A549 (cell line): ENCODE data around the gene CBLN4.

Experiments used
- JUNB ChIP-seq: fragments of >200 bp; sonication (Bioruptor Twin); formaldehyde crosslinking; IDR thresholded peaks from 2 replicates; pipeline ENCODE4 v1.6.1; 2016
- KDM1A ChIP-seq: fragments of 200-600 bp; sonication (generic); IDR thresholded peaks from 2 replicates; pipeline ENCODE4 v1.6.1; 2016; ENCODE audit warnings: low read depth, mild to moderate bottlenecking
- MAZ ChIP-seq: fragments of 150-350 bp; IDR thresholded peaks from 2 replicates; pipeline ENCODE4 v1.6.1; 2014; ENCODE audit warnings: antibody characterized with exemption, low read depth, low read length, borderline replicate concordance
- SMC3 ChIP-seq: fragments of >200 bp; sonication (Bioruptor Twin); formaldehyde crosslinking; IDR thresholded peaks from 3 replicates; pipeline ENCODE4 v1.6.1; 2018; ENCODE audit warnings: inconsistent platforms
- SREBF2 ChIP-seq: fragments of 450-650 bp; IDR thresholded peaks from 2 replicates; pipeline ENCODE4 v1.6.1; 2014; ENCODE audit warnings: mild to moderate bottlenecking, moderate library complexity
- TF ChIP-seq, protein P1 (sequence below): fragments of >200 bp; sonication (Bioruptor Twin); formaldehyde crosslinking; IDR thresholded peaks from 3 replicates; pipeline ENCODE4 v1.5.1; 2016
- TF ChIP-seq, protein P2 (sequence below): fragments of 200-600 bp; sonication (generic); IDR thresholded peaks from 2 replicates; pipeline ENCODE4 v1.6.1; 2016; ENCODE audit warnings: antibody characterized with exemption, mild to moderate bottlenecking, moderate library complexity

DNA sequence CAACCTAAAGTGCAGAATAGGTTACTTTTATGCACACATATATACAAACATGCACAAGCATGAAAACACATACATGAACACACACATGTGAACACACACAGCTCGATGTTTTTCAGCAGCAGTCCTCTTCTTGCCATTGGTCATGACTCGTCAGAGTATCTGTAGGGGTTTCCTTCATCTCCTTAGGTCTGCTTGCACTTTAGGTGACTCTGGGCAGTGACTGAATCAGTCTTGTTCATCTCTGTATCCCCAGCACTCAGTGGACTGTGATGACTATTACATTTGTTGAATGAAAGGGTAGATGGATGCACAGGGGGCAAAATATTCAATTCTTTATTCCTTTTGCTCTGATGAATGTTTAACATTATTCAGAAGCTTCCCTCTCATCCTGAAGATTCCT is 26.8 kb downstream of the CBLN4 start:
- TF ChIP-seq, protein P1, sequence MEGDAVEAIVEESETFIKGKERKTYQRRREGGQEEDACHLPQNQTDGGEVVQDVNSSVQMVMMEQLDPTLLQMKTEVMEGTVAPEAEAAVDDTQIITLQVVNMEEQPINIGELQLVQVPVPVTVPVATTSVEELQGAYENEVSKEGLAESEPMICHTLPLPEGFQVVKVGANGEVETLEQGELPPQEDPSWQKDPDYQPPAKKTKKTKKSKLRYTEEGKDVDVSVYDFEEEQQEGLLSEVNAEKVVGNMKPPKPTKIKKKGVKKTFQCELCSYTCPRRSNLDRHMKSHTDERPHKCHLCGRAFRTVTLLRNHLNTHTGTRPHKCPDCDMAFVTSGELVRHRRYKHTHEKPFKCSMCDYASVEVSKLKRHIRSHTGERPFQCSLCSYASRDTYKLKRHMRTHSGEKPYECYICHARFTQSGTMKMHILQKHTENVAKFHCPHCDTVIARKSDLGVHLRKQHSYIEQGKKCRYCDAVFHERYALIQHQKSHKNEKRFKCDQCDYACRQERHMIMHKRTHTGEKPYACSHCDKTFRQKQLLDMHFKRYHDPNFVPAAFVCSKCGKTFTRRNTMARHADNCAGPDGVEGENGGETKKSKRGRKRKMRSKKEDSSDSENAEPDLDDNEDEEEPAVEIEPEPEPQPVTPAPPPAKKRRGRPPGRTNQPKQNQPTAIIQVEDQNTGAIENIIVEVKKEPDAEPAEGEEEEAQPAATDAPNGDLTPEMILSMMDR = no peak
- TF ChIP-seq, protein P2, sequence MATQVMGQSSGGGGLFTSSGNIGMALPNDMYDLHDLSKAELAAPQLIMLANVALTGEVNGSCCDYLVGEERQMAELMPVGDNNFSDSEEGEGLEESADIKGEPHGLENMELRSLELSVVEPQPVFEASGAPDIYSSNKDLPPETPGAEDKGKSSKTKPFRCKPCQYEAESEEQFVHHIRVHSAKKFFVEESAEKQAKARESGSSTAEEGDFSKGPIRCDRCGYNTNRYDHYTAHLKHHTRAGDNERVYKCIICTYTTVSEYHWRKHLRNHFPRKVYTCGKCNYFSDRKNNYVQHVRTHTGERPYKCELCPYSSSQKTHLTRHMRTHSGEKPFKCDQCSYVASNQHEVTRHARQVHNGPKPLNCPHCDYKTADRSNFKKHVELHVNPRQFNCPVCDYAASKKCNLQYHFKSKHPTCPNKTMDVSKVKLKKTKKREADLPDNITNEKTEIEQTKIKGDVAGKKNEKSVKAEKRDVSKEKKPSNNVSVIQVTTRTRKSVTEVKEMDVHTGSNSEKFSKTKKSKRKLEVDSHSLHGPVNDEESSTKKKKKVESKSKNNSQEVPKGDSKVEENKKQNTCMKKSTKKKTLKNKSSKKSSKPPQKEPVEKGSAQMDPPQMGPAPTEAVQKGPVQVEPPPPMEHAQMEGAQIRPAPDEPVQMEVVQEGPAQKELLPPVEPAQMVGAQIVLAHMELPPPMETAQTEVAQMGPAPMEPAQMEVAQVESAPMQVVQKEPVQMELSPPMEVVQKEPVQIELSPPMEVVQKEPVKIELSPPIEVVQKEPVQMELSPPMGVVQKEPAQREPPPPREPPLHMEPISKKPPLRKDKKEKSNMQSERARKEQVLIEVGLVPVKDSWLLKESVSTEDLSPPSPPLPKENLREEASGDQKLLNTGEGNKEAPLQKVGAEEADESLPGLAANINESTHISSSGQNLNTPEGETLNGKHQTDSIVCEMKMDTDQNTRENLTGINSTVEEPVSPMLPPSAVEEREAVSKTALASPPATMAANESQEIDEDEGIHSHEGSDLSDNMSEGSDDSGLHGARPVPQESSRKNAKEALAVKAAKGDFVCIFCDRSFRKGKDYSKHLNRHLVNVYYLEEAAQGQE = no peak
- TF ChIP-seq JUNB = no peak
- no peak for TF ChIP-seq KDM1A
- no peak for TF ChIP-seq SREBF2
- no peak for TF ChIP-seq MAZ
- no peak for TF ChIP-seq SMC3
